Measurements from ENCODE around the gene CLDN18.

- TF ChIP-seq JUND (IDR thresholded peaks at IDR 0.05; ENCODE audit: low read depth, low read length) (no peak), PBX3 (IDR thresholded peaks at IDR 0.05; ENCODE audit: insufficient replicate concordance, low read depth, low read length) (no peak), USF2 (IDR thresholded peaks at IDR 0.05; ENCODE audit: borderline replicate concordance, low read depth, low read length) (no peak), TCF12 (IDR thresholded peaks at IDR 0.05; ENCODE audit: low read depth, low read length) (no peak)
- TF ChIP-seq, protein P1, sequence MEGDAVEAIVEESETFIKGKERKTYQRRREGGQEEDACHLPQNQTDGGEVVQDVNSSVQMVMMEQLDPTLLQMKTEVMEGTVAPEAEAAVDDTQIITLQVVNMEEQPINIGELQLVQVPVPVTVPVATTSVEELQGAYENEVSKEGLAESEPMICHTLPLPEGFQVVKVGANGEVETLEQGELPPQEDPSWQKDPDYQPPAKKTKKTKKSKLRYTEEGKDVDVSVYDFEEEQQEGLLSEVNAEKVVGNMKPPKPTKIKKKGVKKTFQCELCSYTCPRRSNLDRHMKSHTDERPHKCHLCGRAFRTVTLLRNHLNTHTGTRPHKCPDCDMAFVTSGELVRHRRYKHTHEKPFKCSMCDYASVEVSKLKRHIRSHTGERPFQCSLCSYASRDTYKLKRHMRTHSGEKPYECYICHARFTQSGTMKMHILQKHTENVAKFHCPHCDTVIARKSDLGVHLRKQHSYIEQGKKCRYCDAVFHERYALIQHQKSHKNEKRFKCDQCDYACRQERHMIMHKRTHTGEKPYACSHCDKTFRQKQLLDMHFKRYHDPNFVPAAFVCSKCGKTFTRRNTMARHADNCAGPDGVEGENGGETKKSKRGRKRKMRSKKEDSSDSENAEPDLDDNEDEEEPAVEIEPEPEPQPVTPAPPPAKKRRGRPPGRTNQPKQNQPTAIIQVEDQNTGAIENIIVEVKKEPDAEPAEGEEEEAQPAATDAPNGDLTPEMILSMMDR (IDR thresholded peaks at IDR 0.05 in 2 of 3, conservative IDR thresholded peaks at IDR 0.05 in 1 of 3; ENCODE audit: control insufficient read depth in 2 of 3, extremely low read depth in 1 of 3, insufficient read depth in 1 of 3, low read depth in 3 of 3, low read length in 3 of 3), result peak; percentile 13 to 31 (median 23); a peak in 3 of 6 replicates
Observed at GRCh38 chr3:138049157-138049919, 39.4 kb downstream of the CLDN18 start.

Measured in GM12878 (cell line).